SU-DHL-6 (cell line): ENCODE results near the gene MAU2.

Experiments used
- EZH2phosphoT487 ChIP-seq: fragments of 200-600 bp; sonication (generic), shearing (Covaris generic); conservative IDR thresholded peaks from 2 replicates; pipeline ENCODE4 v1.6.1; 2018; ENCODE audit warnings: mild to moderate bottlenecking, antibody characterized with exemption, low read length, moderate library complexity, mixed read lengths
- TF ChIP-seq, protein P1 (sequence below): fragments of 200-600 bp; sonication (generic); IDR thresholded peaks from one replicate; pipeline ENCODE4 v1.5.1; 2017; ENCODE audit warnings: antibody characterized with exemption, mild to moderate bottlenecking, low read length, moderate library complexity; ENCODE audit not compliant: insufficient read depth, poor library complexity, severe bottlenecking

- TF ChIP-seq, protein P1, sequence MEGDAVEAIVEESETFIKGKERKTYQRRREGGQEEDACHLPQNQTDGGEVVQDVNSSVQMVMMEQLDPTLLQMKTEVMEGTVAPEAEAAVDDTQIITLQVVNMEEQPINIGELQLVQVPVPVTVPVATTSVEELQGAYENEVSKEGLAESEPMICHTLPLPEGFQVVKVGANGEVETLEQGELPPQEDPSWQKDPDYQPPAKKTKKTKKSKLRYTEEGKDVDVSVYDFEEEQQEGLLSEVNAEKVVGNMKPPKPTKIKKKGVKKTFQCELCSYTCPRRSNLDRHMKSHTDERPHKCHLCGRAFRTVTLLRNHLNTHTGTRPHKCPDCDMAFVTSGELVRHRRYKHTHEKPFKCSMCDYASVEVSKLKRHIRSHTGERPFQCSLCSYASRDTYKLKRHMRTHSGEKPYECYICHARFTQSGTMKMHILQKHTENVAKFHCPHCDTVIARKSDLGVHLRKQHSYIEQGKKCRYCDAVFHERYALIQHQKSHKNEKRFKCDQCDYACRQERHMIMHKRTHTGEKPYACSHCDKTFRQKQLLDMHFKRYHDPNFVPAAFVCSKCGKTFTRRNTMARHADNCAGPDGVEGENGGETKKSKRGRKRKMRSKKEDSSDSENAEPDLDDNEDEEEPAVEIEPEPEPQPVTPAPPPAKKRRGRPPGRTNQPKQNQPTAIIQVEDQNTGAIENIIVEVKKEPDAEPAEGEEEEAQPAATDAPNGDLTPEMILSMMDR: no peak
- TF ChIP-seq EZH2phosphoT487: no peak
Observed at GRCh38 chr19:19354007-19354406, 33.4 kb downstream of the MAU2 start.
